Measurements from ENCODE around the gene LBH.

LBH gene

GRCh38 chr2:30252723-30253701 is 21.7 kb downstream of the LBH start:
- DNase-seq: peak; percentile 59
- in situ Hi-C loops (cut with MboI; ENCODE audit: low pct_unique_long_range_greater_than_20kb, low sequenced_read_pairs): no loop called here

GRCh38 chr2:30253873-30254684 is 22.7 kb downstream of the LBH start:
- in situ Hi-C loops (cut with MboI; ENCODE audit: low pct_unique_long_range_greater_than_20kb, low sequenced_read_pairs): no loop called here
- DNase-seq: no peak

- in situ Hi-C loops (cut with MboI; ENCODE audit: low pct_unique_long_range_greater_than_20kb, low sequenced_read_pairs): no loop called here
- no peak for DNase-seq
Observed at GRCh38 chr2:30254685-30255001, 23.3 kb downstream of the LBH start.

GRCh38 chr2:30255026-30255425 is 23.7 kb downstream of the LBH start:
- in situ Hi-C loops (cut with MboI; ENCODE audit: low pct_unique_long_range_greater_than_20kb, low sequenced_read_pairs): no loop called here
- DNase-seq: no peak

- in situ Hi-C loops (cut with MboI; ENCODE audit: low pct_unique_long_range_greater_than_20kb, low sequenced_read_pairs): no loop called here
- no peak for DNase-seq
Observed at GRCh38 chr2:30255466-30256408, 24.4 kb downstream of the LBH start.

- no peak for DNase-seq
- in situ Hi-C loops (cut with MboI; ENCODE audit: low pct_unique_long_range_greater_than_20kb, low sequenced_read_pairs): no loop called here
Observed at GRCh38 chr2:30257266-30258214, 26.2 kb downstream of the LBH start.

GRCh38 chr2:30259071-30259470 is 27.7 kb downstream of the LBH start:
- in situ Hi-C loops (cut with MboI; ENCODE audit: low pct_unique_long_range_greater_than_20kb, low sequenced_read_pairs): no loop called here

GRCh38 chr2:30259827-30260679 is 28.7 kb downstream of the LBH start:
- DNase-seq: no peak
- in situ Hi-C loops (cut with MboI; ENCODE audit: low pct_unique_long_range_greater_than_20kb, low sequenced_read_pairs): no loop called here

More at GRCh38 chr2:30259071-30259470, 27.7 kb downstream of the LBH start:
- DNase-seq: no peak

GRCh38 chr2:30260941-30261340 is 29.6 kb downstream of the LBH start:
- no peak for DNase-seq
- in situ Hi-C loops (cut with MboI; ENCODE audit: low pct_unique_long_range_greater_than_20kb, low sequenced_read_pairs): no loop called here

GRCh38 chr2:30261695-30262211 is 30.4 kb downstream of the LBH start:
- no peak for DNase-seq
- in situ Hi-C loops (cut with MboI; ENCODE audit: low pct_unique_long_range_greater_than_20kb, low sequenced_read_pairs): no loop called here

GRCh38 chr2:30262716-30263309 is 31.5 kb downstream of the LBH start:
- in situ Hi-C loops (cut with MboI; ENCODE audit: low pct_unique_long_range_greater_than_20kb, low sequenced_read_pairs): no loop called here

GRCh38 chr2:30264274-30264673 is 32.9 kb downstream of the LBH start:
- DNase-seq: no peak
- in situ Hi-C loops (cut with MboI; ENCODE audit: low pct_unique_long_range_greater_than_20kb, low sequenced_read_pairs): no loop called here

More at GRCh38 chr2:30262716-30263309, 31.5 kb downstream of the LBH start:
- no peak for DNase-seq

GRCh38 chr2:30265052-30266015 is 34.0 kb downstream of the LBH start:
- no peak for DNase-seq
- in situ Hi-C loops (cut with MboI; ENCODE audit: low pct_unique_long_range_greater_than_20kb, low sequenced_read_pairs): no loop called here

GRCh38 chr2:30266051-30266621 is 34.8 kb downstream of the LBH start:
- in situ Hi-C loops (cut with MboI; ENCODE audit: low pct_unique_long_range_greater_than_20kb, low sequenced_read_pairs): no loop called here
- peak; percentile 66 for DNase-seq

- DNase-seq: no peak
- in situ Hi-C loops (cut with MboI; ENCODE audit: low pct_unique_long_range_greater_than_20kb, low sequenced_read_pairs): no loop called here
Observed at GRCh38 chr2:30266705-30267104, 35.4 kb downstream of the LBH start.

Measured in KBM-7 (cell line).